ENCODE data around the gene IL18R1.

Gene IL18R1

GRCh38 chr2:102366406-102367112, 11.0 kb downstream of the IL18R1 start:
- H3K4me3 ChIP-seq (ENCODE audit: low read depth, low read length), result no peak overlapping the region
- peak; percentile 18 for DNase-seq (ENCODE audit: low read depth)
- TF ChIP-seq POLR2A (IDR thresholded peaks at IDR 0.05; ENCODE audit: extremely low read depth, insufficient read length) (no peak), CTCF (IDR thresholded peaks at IDR 0.05; ENCODE audit: low read depth, low read length) (peak; percentile 1)

- H3K4me3 ChIP-seq (ENCODE audit: low read depth, low read length), result no peak overlapping the region
- TF ChIP-seq MYC (IDR thresholded peaks at IDR 0.05; ENCODE audit: low read depth, low read length), result no peak
- TF ChIP-seq CTCF (IDR thresholded peaks at IDR 0.05; ENCODE audit: low read depth, low read length), result no peak
- TF ChIP-seq MAX (IDR thresholded peaks at IDR 0.05; ENCODE audit: low read depth, low read length), result no peak
- no peak for TF ChIP-seq POLR2A (IDR thresholded peaks at IDR 0.05; ENCODE audit: extremely low read depth, insufficient read length)
Measured at GRCh38 chr2:102367331-102367971, 11.9 kb downstream of the IL18R1 start.

GRCh38 chr2:102368461-102369109, 13.0 kb downstream of the IL18R1 start:
- DNase-seq (ENCODE audit: low read depth), result no peak

More at GRCh38 chr2:102367331-102367971, 11.9 kb downstream of the IL18R1 start:
- DNase-seq (ENCODE audit: low read depth), result no peak

GRCh38 chr2:102369866-102370265, 14.3 kb downstream of the IL18R1 start:
- DNase-seq (ENCODE audit: low read depth), result no peak
- no peak for TF ChIP-seq MYC (IDR thresholded peaks at IDR 0.05; ENCODE audit: low read depth, low read length)
- TF ChIP-seq MAX (IDR thresholded peaks at IDR 0.05; ENCODE audit: low read depth, low read length), result no peak
- no peak for TF ChIP-seq POLR2A (IDR thresholded peaks at IDR 0.05; ENCODE audit: extremely low read depth, insufficient read length)
- TF ChIP-seq CTCF (IDR thresholded peaks at IDR 0.05; ENCODE audit: low read depth, low read length), result no peak
- no peak overlapping the region for H3K4me3 ChIP-seq (ENCODE audit: low read depth, low read length)

More at GRCh38 chr2:102368461-102369109, 13.0 kb downstream of the IL18R1 start:
- no peak overlapping the region for H3K4me3 ChIP-seq (ENCODE audit: low read depth, low read length)
- TF ChIP-seq CTCF (IDR thresholded peaks at IDR 0.05; ENCODE audit: low read depth, low read length), result no peak
- TF ChIP-seq POLR2A (IDR thresholded peaks at IDR 0.05; ENCODE audit: extremely low read depth, insufficient read length), result no peak
- no peak for TF ChIP-seq MYC (IDR thresholded peaks at IDR 0.05; ENCODE audit: low read depth, low read length)
- TF ChIP-seq MAX (IDR thresholded peaks at IDR 0.05; ENCODE audit: low read depth, low read length), result no peak

GRCh38 chr2:102376052-102376591, 20.5 kb downstream of the IL18R1 start:
- DNase-seq (ENCODE audit: low read depth), result no peak
- H3K4me3 ChIP-seq (ENCODE audit: low read depth, low read length), result no peak overlapping the region
- no peak for TF ChIP-seq MYC (IDR thresholded peaks at IDR 0.05; ENCODE audit: low read depth, low read length)
- TF ChIP-seq CTCF (IDR thresholded peaks at IDR 0.05; ENCODE audit: low read depth, low read length), result no peak
- TF ChIP-seq MAX (IDR thresholded peaks at IDR 0.05; ENCODE audit: low read depth, low read length), result no peak
- TF ChIP-seq POLR2A (IDR thresholded peaks at IDR 0.05; ENCODE audit: extremely low read depth, insufficient read length), result no peak
